ENCODE data around the gene NR3C2.

Gene NR3C2

GRCh38 chr4:148225639-148226038, 216.6 kb downstream of the NR3C2 start:
- H3F3A ChIP-seq (ENCODE audit: insufficient read depth, low read length), result no peaks in the 10 kb centered on the region
- H3K27ac ChIP-seq (ENCODE audit: low read length), result no peak overlapping the region
- no peak overlapping the region for H3K4me3 ChIP-seq (ENCODE audit: low read length)
- no peak overlapping the region for H3K4me2 ChIP-seq (ENCODE audit: low read depth, low read length)
- no peak overlapping the region for H3K9ac ChIP-seq (ENCODE audit: low read length)
- no peaks in the 10 kb centered on the region for H3K36me3 ChIP-seq (replicated peaks; ENCODE audit: insufficient read depth, low read length)
- DNase-seq, result no peak
- H3K9me2 ChIP-seq (replicated peaks; ENCODE audit: insufficient read depth, low read length), result no peaks in the 10 kb centered on the region
- H3K27me3 ChIP-seq (replicated peaks; ENCODE audit: insufficient read depth, low read length), result no peaks in the 10 kb centered on the region
- H3K79me2 ChIP-seq (ENCODE audit: low read length), result no peaks in the 10 kb centered on the region
- no peaks in the 10 kb centered on the region for H3K4me1 ChIP-seq (ENCODE audit: low read length)
- H3K9me3 ChIP-seq (replicated peaks; ENCODE audit: insufficient read depth, low read length), result no peaks in the 10 kb centered on the region
- H4K20me1 ChIP-seq (ENCODE audit: insufficient read depth, low read length), result no peaks in the 10 kb centered on the region
- H2AFZ ChIP-seq (ENCODE audit: low read length), result no peak overlapping the region
- TF ChIP-seq CTCF (IDR thresholded peaks at IDR 0.05; ENCODE audit: low read length) (no peak), EZH2phosphoT487 (IDR thresholded peaks at IDR 0.05; ENCODE audit: low read length) (no peak), EZH2 (optimal IDR thresholded peaks at IDR 0.05; ENCODE audit: low read depth, low read length) (no peak)

DNA sequence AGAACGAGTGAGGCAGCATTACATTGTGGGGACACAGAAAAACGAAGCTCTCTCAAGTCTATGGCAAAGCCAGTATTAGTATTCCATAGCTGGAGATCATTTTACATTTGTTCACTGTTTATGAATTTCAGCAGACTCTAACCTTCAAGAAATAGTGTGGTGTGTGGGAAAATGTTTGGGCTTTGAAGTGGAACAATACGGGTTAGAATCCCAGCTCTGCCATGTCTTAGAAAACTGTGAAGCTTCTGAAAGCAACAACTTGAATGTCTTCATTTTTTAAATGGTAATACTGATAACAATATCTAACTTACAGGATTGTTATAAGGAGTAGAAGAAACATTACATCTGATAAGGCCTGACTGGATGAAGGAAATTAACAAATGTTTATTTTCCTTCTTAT, 217.7 kb downstream of the NR3C2 start:
- no peaks in the 10 kb centered on the region for H4K20me1 ChIP-seq (ENCODE audit: insufficient read depth, low read length)
- H3K9me2 ChIP-seq (replicated peaks; ENCODE audit: insufficient read depth, low read length), result no peaks in the 10 kb centered on the region
- no peaks in the 10 kb centered on the region for H3K9me3 ChIP-seq (replicated peaks; ENCODE audit: insufficient read depth, low read length)
- no peaks in the 10 kb centered on the region for H3K4me1 ChIP-seq (ENCODE audit: low read length)
- no peak overlapping the region for H3K4me2 ChIP-seq (ENCODE audit: low read depth, low read length)
- no peak for DNase-seq
- no peaks in the 10 kb centered on the region for H3K36me3 ChIP-seq (replicated peaks; ENCODE audit: insufficient read depth, low read length)
- no peak overlapping the region for H2AFZ ChIP-seq (ENCODE audit: low read length)
- no peaks in the 10 kb centered on the region for H3F3A ChIP-seq (ENCODE audit: insufficient read depth, low read length)
- no peak overlapping the region for H3K9ac ChIP-seq (ENCODE audit: low read length)
- H3K4me3 ChIP-seq (ENCODE audit: low read length), result no peak overlapping the region
- TF ChIP-seq EZH2phosphoT487 (IDR thresholded peaks at IDR 0.05; ENCODE audit: low read length) (no peak), CTCF (IDR thresholded peaks at IDR 0.05; ENCODE audit: low read length) (no peak), EZH2 (optimal IDR thresholded peaks at IDR 0.05; ENCODE audit: low read depth, low read length) (no peak)
- H3K27ac ChIP-seq (ENCODE audit: low read length), result no peak overlapping the region
- no peaks in the 10 kb centered on the region for H3K79me2 ChIP-seq (ENCODE audit: low read length)
- no peaks in the 10 kb centered on the region for H3K27me3 ChIP-seq (replicated peaks; ENCODE audit: insufficient read depth, low read length)

GRCh38 chr4:148222991-148223660, 219.1 kb downstream of the NR3C2 start:
- Histone ChIP-seq H3K79me2 (ENCODE audit: low read length) (no peaks in the 10 kb centered on the region), H3K4me3 (ENCODE audit: low read length) (no peak overlapping the region), H3K27me3 (replicated peaks; ENCODE audit: insufficient read depth, low read length) (no peaks in the 10 kb centered on the region), H3K36me3 (replicated peaks; ENCODE audit: insufficient read depth, low read length) (no peaks in the 10 kb centered on the region), H3K4me2 (ENCODE audit: low read depth, low read length) (no peak overlapping the region), H3K9me2 (replicated peaks; ENCODE audit: insufficient read depth, low read length) (no peaks in the 10 kb centered on the region), H3K4me1 (ENCODE audit: low read length) (no peaks in the 10 kb centered on the region), H3K27ac (ENCODE audit: low read length) (no peak overlapping the region), H3F3A (ENCODE audit: insufficient read depth, low read length) (no peaks in the 10 kb centered on the region), H3K9ac (ENCODE audit: low read length) (no peak overlapping the region), H3K9me3 (replicated peaks; ENCODE audit: insufficient read depth, low read length) (no peaks in the 10 kb centered on the region), H2AFZ (ENCODE audit: low read length) (no peak overlapping the region), H4K20me1 (ENCODE audit: insufficient read depth, low read length) (no peaks in the 10 kb centered on the region)
- TF ChIP-seq EZH2 (optimal IDR thresholded peaks at IDR 0.05; ENCODE audit: low read depth, low read length), result no peak
- TF ChIP-seq EZH2phosphoT487 (IDR thresholded peaks at IDR 0.05; ENCODE audit: low read length), result no peak
- no peak for TF ChIP-seq CTCF (IDR thresholded peaks at IDR 0.05; ENCODE audit: low read length)
- no peak for DNase-seq
